GM21786 (cell line): Measurements from ENCODE around the gene TMEM229B.
"Not testable (repeated sequence)": the region's sequence is repeated elsewhere in the genome, so short reads cannot be mapped to it uniquely, and the experiment has no call there.

ENCODE experiments used
- ATAC-seq: cut with Tn5 transposase; IDR thresholded peaks from one replicate; pipeline ENCODE4 v1.9.1; 2021; ENCODE audit not compliant: unreplicated experiment

The TMEM229B gene

DNA sequence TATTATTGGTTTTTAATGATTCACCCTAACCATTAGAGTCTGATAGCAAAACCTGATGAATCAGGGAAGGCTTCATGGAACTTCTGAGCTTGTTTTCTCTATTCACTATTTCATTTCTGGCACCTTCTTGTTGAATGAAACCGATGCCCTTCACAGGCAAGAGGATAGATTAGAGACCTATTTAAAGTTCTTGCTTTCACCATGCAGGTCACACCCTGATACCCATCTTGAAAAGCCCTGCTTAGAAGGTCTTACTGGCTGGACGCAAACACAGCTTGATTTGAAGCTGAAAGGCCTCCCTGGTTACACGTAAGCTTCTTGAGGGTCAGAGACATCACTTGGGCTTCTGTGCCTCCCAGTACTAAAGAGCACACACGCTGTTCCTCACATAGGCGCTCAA, 29.2 kb downstream of the TMEM229B start:
- no peak for ATAC-seq

DNA sequence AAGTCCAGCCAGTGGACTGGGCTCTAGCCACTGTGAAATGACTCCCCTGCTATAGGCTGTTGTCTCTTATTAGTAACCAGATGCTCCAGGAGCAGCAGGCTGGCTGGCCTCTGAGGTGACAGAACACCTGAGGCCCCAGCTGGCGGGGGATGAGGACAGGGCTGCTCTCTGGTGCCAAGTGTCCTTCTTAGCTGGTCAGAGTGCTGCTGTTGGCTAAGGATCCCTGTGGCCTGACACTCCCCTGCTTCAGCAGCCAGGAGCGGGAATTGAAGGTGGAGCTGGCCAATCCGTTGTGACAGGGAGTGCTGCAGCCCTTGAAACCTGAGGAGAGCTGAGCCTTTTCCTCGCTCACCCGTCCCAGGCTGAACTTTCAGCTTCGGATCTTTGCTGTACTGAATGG, 30.7 kb downstream of the TMEM229B start:
- no peak for ATAC-seq

DNA sequence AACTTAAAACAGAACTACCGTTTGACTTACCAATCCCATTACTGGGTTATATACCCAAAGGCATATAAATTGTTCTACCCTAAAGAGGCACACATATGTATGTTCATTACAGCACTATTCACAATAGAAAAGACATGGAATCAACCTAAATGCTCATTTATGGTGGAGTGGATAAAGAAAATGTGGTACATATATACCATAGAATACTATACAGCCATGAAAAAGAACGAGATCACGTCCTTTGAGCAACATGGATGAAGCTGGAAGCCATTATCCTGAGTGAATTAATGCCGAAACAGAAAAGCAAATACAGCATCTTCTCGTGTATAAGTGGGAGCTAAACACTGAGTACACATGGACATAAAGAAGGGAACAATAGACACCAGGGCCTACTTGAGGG, 31.8 kb downstream of the TMEM229B start:
- no peak for ATAC-seq

DNA sequence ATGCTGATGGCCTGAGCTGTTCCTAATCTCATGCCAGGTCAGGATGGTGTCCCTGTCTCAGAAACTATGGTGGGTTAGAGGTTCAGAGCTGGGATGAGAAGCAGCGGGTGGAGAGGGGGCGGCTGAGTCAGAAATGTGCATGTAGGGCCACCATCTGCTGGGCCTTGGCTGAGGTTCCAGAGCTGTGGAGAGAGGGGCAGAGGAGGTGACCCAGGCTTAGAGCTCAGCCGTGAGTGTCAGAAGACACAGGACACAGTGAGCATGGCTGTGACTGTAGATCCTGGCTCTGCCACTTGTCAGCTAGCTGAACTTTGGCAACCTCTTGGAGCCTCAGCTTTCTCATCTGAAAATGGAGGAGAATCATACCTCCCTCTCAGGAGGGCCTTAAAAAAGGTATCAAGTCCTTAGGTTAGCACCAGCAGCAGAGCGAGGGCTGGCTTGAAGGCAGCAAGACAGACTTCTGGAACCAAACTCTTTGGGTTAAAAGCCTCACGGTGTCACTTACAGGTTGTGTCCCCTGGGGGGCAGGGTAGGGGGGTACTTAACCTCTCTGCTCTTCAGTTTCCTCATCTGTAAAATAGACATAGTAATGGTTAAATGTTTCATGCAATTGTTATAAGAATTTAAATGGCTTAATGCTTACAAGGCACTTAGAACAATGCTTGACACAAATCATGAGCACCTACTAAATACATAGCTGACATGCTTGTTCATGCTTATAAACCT, 34.8 kb downstream of the TMEM229B start:
- no peak for ATAC-seq

DNA sequence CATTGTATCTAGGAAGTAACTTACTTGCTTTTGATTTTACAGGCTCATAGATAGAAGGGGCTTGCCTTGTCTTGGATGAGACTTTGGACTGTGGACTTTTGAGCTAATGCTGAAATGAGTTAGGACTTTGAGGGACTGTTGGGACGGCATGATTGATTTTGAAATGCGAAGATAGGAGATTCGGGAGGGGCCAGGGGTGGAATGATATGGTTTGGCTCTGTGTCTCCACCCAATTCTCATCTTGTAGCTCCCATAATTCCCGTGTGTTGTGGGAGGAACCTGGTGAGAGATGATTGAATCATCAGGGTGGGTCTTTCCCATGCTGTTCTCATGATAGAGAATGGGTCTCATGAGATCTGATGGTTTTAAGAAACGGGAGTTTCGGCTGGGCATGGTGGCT, 36.9 kb downstream of the TMEM229B start:
- not testable (repeated sequence) for ATAC-seq

DNA sequence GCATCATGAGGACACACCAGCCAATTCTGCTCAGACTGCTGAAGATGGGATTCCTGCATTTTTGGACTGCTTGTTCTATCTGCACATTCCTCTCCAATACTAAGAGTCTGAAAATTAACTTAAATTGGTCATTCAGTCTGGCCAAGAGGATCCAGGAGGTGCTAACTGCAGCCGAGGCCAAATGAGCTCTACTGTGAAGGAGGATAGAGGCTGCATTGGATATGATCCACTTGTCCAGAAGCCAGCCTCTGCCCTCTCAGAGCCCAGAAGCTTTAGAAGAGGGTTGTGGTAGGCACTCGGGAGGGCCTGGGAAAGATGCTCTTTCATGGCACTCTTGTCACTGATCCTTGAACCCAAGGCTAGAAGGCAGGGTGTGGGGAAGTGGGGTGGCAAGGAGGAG, 39.4 kb downstream of the TMEM229B start:
- ATAC-seq, result no peak

DNA sequence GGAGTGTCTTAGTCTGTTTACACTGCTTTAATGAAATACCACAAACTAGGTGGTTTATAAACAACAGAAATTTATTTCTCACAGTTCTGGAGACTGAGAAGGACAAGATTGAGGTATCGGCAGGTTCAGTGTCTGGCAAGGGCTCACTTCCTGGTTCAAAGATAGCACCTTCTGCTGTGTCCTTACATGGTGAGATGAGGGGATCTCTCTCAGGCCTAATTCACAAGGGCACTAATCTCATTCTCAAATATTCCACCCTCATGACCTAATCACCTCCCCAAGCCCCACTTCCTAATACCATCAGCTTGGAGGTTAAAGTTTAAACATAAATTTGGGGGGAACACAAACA, 41.5 kb downstream of the TMEM229B start:
- ATAC-seq, result no peak

DNA sequence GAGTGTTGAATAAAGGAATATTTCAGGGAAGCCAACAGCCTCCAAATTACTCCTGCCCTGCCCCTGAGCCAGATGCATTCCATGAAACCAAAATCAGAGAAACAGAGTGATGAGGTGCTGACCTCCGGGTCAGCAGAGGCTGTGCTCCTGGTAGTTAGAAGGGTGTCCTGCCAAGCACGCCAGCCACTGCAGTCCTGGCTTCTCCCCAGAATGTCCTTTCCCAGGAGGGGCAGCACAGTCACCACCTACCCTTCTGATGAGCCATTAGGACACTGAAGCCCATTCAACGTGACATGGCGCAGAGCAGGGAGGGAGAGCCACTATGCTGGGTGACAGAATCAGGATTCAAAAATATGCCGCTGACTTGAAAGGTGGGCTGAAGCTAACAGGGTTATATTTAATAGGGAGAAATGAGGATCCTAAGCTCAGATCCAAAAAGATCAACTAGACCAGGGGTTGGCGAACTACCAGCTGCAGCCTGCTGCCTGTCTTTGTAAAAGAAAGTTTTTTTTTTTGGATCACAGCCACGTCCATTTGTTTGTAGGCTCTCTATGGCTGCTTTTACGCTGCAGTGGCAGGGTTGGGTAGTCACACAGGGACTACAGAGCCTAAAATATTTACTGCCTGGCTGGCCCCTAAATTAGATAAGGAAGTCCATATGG, 42.0 kb downstream of the TMEM229B start:
- no peak for ATAC-seq

DNA sequence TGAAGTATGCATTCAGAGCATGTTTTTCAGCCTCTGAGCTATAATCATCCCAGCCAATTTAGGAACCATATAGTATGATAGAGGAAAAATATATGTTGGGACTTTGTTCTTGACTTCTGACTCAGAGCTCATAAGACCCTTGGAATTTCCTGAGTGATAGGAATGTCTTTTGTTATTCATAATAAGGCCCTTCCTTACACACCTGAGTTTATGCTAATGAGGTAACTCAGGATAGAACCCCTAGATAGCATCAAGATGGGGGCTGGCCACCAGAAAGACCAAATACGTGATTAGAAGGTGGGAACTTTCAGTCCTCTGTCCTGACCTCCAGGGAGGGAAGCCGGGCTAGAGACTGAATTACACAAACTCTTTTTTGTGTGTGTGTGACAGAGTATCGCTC, 44.1 kb downstream of the TMEM229B start:
- no peak for ATAC-seq

DNA sequence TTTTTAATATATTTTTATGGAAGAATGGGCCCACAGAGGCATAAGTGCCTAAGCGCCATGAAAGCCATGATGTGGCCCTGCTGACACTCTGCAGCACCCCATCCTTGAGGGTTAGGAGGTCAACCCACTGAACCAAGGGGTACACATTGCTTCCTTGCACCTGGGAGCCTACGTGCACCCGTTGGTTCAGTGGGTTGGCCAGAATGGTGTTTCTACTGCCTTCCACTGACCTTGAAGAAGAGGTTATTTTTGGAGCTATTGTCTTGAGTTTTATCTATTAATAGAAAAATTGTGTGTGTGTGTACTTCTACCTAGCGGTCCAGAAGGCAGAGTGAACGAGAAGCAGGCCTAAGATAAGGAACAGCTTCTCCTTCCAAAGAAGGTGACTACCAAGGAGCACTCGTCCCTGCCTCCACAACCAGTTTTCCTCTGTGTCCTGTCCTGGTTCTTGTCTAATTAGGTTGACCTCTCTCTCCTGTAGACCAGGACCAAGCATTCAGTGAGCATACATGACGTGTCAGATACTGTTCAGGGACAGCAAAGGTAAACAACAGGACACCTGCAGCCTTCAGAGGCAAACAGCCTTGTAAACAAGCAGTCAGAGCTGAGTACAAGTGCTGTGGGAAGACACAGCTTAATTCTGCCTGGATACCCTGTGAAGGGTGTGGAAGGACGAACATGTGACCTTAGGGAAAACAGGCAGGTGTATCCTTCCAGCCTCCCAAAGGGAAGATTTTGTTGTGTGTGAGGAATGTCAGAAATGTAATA, 46.2 kb downstream of the TMEM229B start:
- no peak for ATAC-seq

DNA sequence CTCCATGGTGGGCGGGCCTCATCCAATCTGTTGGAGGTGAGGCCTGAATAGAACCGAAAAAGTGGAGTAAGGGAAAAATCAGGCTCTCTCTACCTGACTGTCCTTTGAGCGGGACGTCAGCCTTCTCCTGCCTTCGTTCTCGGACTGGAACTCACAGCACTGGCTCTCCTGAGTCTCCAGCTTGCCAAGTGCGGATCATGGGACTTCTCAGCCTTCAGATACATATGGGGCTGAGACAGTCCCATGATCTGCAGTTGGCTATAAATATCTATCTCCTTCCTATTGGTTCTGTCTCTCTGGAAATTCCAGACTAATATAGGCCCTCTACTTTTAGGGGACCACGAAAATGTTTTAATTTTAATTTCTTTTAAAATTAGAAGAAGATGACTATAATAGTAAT, 46.8 kb downstream of the TMEM229B start:
- ATAC-seq, result no peak

DNA sequence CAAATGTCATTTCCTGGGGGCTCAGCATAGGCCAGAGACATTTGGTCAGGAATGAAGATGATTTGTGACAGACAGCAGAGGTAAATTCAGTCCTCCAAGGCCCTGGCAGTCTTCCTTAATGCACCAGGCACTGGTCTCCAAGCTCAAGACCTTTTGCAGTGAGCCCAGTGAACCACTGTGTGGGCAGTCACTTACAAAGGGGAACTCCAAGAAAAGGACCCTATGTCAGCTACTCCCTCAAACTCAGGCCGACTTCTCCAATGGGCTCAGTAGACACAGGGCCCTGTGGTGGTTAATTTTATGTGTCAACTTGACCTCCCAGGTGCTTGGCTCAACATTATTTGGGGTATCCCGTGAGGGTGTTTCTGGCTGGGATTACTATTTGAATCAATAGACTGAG, 47.3 kb downstream of the TMEM229B start:
- no peak for ATAC-seq

DNA sequence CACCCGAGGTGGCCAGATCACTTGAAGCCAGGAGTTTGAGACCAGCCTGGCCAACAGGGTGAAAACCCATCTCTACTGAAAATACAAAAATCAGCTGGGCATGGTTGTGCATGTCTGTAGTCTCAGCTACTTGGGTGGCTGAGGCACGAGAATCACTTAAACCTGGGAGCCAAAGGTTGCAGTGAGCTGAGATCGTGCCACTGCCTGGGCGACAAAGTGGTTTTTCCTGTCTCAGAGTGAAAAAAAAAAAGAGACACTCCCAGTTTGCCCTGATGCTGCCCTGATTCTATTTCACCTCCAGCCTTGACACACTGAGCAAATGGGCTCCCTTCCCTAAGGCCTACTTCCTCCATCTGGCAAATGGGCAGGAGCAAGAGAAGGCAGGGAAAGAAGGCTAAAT, 48.0 kb downstream of the TMEM229B start:
- no peak for ATAC-seq

DNA sequence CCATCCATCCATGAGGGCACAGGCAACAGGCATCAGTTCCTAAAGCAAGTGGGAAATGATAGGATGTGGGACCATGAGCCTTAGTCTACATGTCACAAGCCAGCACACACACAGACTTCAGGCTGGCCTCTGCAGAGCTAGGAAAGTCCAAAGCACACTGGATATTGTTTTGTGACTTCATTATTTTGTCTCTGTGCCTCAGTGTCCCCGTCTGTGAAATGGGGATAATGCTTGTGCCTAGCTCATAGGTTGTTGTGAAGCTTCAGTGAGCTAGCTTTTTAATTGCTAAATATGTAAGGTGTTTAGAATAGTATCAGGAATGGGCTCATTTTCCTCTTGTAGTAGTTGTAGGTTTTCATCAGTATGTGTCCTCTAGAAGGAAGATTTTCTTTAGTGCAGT, 49.6 kb downstream of the TMEM229B start:
- ATAC-seq, result no peak

DNA sequence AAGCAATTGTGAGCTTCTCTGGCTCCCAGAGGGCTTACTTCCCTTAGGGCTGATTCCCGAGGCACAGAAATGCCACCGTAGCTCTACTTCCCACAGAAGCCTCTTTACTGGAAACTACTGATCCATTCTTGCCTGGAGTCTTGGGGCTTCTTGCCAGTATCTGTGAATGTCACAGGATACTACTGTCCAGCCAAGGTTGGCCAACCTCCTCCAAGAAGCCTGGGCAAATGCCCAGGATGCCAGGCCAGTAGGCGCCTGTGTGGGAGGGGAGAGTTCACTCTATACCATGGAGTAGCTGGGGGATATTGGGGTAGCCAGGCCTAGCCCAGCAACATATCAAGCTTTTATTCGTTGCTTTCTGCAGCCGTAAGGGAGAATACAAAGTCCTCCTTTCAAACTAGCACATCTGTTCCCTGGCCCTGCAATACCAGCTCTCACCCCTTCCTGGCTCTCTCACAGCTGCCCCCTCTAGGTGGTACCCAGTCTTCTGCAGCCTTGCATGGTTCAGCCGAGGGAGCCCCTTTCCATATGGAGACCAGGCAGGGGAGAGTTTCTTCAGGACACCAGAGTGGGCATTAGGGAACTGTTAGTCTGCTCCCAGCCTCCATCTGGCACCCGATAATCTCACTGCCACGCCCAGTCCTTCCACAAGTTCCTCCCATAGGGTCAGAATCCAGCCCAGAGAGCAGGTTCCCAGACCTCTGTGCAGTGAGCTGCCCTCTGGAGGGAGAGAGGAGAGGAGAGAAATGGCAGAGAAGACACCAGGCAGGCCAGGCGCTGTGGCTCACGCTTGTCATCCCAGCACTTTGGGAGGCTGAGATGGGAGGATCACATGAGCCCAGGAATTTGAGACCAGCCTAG, 52.3 kb downstream of the TMEM229B start:
- no peak for ATAC-seq

DNA sequence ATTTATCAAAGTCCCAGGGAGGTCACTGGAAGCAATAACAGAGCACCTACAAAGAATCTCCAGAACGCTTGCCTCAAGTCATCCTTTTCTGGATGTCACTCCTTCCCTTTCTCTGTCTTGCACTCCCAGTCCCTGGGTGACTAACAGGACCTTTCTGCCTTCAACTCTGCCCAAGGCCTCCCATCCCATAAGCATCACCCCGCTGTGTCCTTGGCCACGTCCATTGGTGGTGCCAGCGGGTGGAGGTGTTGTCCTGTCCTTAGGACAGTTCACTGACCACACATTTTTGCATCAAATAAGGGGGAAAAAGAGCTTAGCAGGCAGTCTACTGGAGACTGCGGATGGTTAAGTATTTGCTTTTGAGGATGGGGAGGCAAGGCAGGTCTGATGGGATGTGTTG, 52.9 kb downstream of the TMEM229B start:
- no peak for ATAC-seq

DNA sequence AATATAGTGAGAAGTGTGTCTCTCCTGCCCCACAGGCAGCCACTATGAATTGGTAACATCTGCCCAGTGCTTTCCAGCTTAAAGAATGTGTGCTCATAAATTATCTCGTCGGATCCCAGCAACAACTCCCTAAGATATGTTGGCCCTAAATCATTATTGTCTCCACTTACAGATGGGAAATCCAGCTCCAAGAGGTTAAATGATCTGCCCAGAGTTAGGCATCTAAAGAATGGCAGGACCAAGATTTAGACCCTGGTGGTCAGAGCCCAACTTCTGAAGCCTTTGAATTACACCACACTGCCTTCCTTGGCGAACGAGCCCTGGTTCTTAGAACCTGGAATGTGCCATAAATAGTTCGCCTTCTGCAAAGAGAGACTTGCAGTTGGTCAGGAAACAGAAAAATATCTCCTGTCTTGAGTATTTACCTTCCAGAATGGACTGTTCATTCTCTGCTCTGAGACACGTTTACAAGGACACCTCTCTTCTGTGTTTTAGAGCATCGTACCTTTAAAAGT, 56.4 kb downstream of the TMEM229B start:
- ATAC-seq, result no peak

DNA sequence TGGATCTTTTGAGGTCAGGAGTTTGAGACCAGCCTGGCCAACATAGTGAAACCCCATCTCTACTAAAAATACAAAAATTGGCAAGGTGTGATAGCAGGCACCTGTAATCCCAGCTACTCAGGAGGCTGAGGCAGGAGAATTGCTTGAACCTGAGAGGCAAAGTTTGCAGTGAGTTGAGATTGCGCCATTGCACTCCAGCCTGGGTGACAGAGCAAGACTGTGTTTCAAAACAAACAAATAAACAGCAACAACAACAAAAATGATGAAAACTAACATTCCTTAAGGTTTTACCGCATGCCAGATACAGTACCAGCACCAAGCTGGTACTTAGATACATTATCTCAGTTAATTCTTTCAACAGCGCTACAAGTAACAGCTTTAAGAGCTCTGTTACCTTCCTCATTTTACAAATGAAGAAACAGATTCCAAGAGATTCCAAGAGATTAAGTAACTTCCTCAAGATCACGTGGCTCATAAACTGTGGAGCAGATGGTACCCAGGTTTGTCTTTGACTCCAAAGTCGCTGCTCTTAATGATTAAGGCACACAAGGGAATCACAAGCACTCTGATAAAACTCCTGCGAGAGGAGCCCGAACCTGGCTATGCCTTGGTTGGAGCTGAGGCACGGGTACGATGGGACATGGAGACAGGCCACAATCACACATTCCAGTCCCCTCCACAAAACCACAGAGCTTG, 58.9 kb downstream of the TMEM229B start:
- ATAC-seq, result no peak

DNA sequence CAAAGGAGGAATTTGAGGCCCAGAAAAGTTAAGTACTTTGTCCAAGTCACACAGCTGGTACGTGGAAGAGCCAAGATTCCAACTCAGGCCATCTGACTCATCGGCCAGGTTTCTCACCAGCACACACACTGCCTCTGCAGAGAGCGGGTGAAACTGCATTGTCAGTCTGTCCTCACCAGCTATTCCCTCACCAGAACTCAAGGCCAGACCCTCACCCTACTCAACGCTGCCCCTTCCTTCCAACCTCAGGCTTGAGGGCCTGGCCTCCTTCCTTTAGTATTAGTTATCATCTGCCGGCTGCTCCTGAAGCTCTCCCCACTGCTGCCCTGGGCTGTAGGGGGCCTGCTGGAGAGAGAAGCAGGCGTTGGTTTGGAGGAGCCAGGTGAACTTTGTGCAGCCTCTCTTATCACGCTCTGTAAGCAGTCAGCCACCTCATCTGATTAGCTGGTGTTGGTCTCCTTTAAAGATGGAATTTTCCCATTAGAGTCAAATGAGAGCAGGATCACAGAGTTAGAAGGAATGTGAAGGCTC, 60.0 kb downstream of the TMEM229B start:
- no peak for ATAC-seq

DNA sequence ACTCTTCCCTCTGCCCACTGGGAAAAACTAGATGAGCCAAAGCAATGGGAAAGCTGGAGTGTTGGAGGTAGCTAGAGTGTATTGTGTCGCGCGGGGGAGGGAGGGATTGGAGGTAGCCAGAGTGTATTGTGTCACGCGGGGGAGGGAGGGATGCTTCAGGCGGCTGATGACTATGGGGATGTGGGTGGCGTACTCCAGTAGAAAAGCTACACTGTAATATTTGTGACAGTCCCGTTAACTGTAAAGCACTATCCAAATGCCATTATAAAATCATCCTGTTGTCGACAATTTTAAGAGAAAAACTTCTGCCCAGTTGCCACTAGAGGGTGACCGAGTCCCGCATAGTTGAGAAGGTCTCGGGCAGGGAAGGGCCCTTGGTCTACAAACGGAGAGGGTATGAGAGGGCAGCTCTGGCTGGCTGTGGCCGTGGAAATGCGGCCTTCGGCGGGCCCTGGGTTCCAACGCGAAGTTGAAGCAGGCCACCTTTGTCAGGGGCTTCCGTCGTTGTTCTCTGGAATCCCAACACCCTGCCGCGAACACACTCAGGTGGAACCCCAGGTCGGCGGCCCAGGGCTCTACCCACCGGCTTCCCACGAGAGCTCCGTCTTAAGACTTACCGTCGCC, 61.4 kb downstream of the TMEM229B start:
- no peak for ATAC-seq
